K562 (cell line): ENCODE results near the gene ALDH9A1. TPM values are rescaled to one million over a fixed set of nuclear protein-coding genes. Genes with fewer than 3 reads are reported as not detected.

ENCODE experiments used
- ATAC-seq: fragments of 200-7000 bp; cut with Tn5 transposase; 3 replicates; pipeline ENCODE4 v1.9.1; 2020; ENCODE audit warnings: moderate library complexity
- BruUV-seq: library from RNA; stranded (reverse); fragments of 400-500 nt; replicated peaks from 2 replicates; lab custom pipeline; 2021; lab: Mats Ljungman, UMichigan
- CTCF ChIA-PET: fragments of 300-600 bp; formaldehyde crosslinking; extraction: SDS; loops from one replicate; lab custom pipeline; 2021; ENCODE audit warnings: low intra/inter-chr PET ratio; lab: Yijun Ruan, JAX
- POLR2A ChIA-PET: fragments of 300-600, 350-650 bp; sonication (Branson Sonifier 250); formaldehyde crosslinking; extraction: SDS; loops from one replicate; lab custom pipeline; 2021; ENCODE audit warnings: antibody characterized with exemption, inconsistent platforms; lab: Yijun Ruan, JAX
- DNase-seq, 4 experiments: peaks; one replicate each; pipeline versions ENCODE4 v3.0.0 to v3.0.0-alpha.2; 2011 to 2018; ENCODE audit warnings: low spot score in 3 of 4, mixed read lengths in 3 of 4; ENCODE audit errors: extremely low read depth in 1 of 4
- FAIRE-seq: peaks from 2 replicates; lab custom pipeline; 2011; peaks lifted over from hg19 to GRCh38; lab: Jason Lieb, UNC
- H2AFZ ChIP-seq: 2 replicates; pipeline ENCODE4 v1.6.0; 2011; ENCODE audit warnings: low read depth, low read length, control low read depth, inconsistent platforms
- H3K27ac ChIP-seq: fragments of 200-600 bp; 3 replicates; pipeline ENCODE4 v1.8.0; 2011; ENCODE audit warnings: low read depth, mild to moderate bottlenecking, control low read depth, inconsistent platforms, low read length, moderate library complexity, mixed read lengths; ENCODE audit errors: extremely low read depth
- H3K27me3 ChIP-seq, 2 experiments: fragments of 300-600 bp in 1 of 2; 2 replicates in 1 of 2; 3 replicates in 1 of 2; pipeline versions ENCODE4 v1.6.0 to v1.8.0; 2011; ENCODE audit warnings: inconsistent platforms in 2 of 2, low read length in 2 of 2, mild to moderate bottlenecking in 1 of 2, mixed read lengths in 1 of 2, moderate library complexity in 1 of 2; ENCODE audit not compliant: control insufficient read depth in 2 of 2, insufficient read depth in 2 of 2
- H3K36me3 ChIP-seq: fragments of 300-600 bp; 3 replicates; pipeline ENCODE4 v1.8.0; 2011; ENCODE audit warnings: mild to moderate bottlenecking, low read length, inconsistent platforms; ENCODE audit not compliant: control insufficient read depth, insufficient read depth
- H3K4me1 ChIP-seq, 2 experiments: fragments of 200-600 bp in 1 of 2; replicated peaks in 1 of 2; 2 replicates in 1 of 2; 3 replicates in 1 of 2; pipeline versions ENCODE4 v1.5.1 to v1.8.0; 2011; ENCODE audit warnings: inconsistent platforms in 2 of 2, low read length in 2 of 2, mild to moderate bottlenecking in 1 of 2, mixed read lengths in 1 of 2, moderate library complexity in 1 of 2; ENCODE audit not compliant: control insufficient read depth in 2 of 2, insufficient read depth in 2 of 2
- H3K4me2 ChIP-seq: 2 replicates; pipeline ENCODE4 v1.6.1; 2011; ENCODE audit warnings: low read length, control low read depth, inconsistent platforms, mixed read lengths; ENCODE audit not compliant: insufficient read depth
- H3K4me3 ChIP-seq: fragments of 200-600 bp; sonication (generic), shearing (Covaris generic); 2 replicates; pipeline ENCODE4 v1.5.1; 2016; ENCODE audit warnings: control low read depth, inconsistent platforms
- H3K79me2 ChIP-seq: fragments of 200-600 bp; 3 replicates; pipeline ENCODE4 v1.8.0; 2011; ENCODE audit warnings: low read length, inconsistent platforms; ENCODE audit not compliant: control insufficient read depth, insufficient read depth
- H3K9ac ChIP-seq, 2 experiments: 2 replicates each; pipeline versions ENCODE4 v1.6.0 to v1.6.1; 2011; ENCODE audit warnings: low read depth in 2 of 2, low read length in 2 of 2, control low read depth in 1 of 2, inconsistent platforms in 1 of 2, mild to moderate bottlenecking in 1 of 2, mixed read lengths in 1 of 2; ENCODE audit not compliant: insufficient read depth in 1 of 2
- H3K9me1 ChIP-seq: one replicate; pipeline ENCODE4 v1.6.0; 2011; ENCODE audit warnings: inconsistent platforms, mild to moderate bottlenecking, low read length, moderate library complexity; ENCODE audit not compliant: control insufficient read depth, insufficient read depth
- H3K9me3 ChIP-seq: replicated peaks from 2 replicates; pipeline ENCODE4 v1.5.1; 2011; ENCODE audit warnings: low read depth, low read length, inconsistent platforms; ENCODE audit not compliant: control insufficient read depth, insufficient read depth
- H4K20me1 ChIP-seq: replicated peaks from 2 replicates; pipeline ENCODE4 v1.6.1; 2011; ENCODE audit warnings: low read length, inconsistent platforms, mixed read lengths; ENCODE audit not compliant: control insufficient read depth, insufficient read depth
- ADNP ChIP-seq: fragments of 200-800 bp; sonication (Bioruptor generic); IDR thresholded peaks from 2 replicates; pipeline ENCODE4 v1.6.1; 2016; ENCODE audit warnings: missing genetic modification characterization, missing compliant biosample characterization
- BRD4 ChIP-seq: fragments of 200-600 bp; sonication (generic); IDR thresholded peaks from 2 replicates; pipeline ENCODE4 v1.6.1; 2017; ENCODE audit warnings: inconsistent platforms
- DDX20 ChIP-seq: fragments of 450-650 bp; IDR thresholded peaks from 2 replicates; pipeline ENCODE4 v1.6.1; 2016; ENCODE audit warnings: missing genetic modification characterization, low read depth, mild to moderate bottlenecking, missing compliant biosample characterization, moderate library complexity
- HDAC6 ChIP-seq: IDR thresholded peaks from 2 replicates; pipeline ENCODE4 v1.6.1; 2012; ENCODE audit warnings: low read depth, mild to moderate bottlenecking, control low read depth, inconsistent platforms, low read length, moderate library complexity
- JUN ChIP-seq, 2 experiments: sonication (generic) in 1 of 2; formaldehyde crosslinking in 1 of 2; IDR thresholded peaks; 2 replicates each; pipeline versions ENCODE4 v1.6.1 to v1.8.0; 2012 to 2022; ENCODE audit warnings: borderline replicate concordance in 2 of 2, mild to moderate bottlenecking in 2 of 2, improper control_type of control experiment in 1 of 2, low read depth in 1 of 2, low read length in 1 of 2, missing genetic modification reagents in 1 of 2
- LEF1 ChIP-seq: fragments of 450-650 bp; IDR thresholded peaks from 2 replicates; pipeline ENCODE4 v1.6.1; 2016; ENCODE audit warnings: mild to moderate bottlenecking
- MAFG ChIP-seq: fragments of 450-650 bp; conservative IDR thresholded peaks from 2 replicates; pipeline ENCODE4 v1.6.1; 2016; ENCODE audit warnings: missing genetic modification characterization, missing compliant biosample characterization
- MCM7 ChIP-seq, 2 experiments: fragments of 450-650 bp; IDR thresholded peaks; 2 replicates each; pipeline ENCODE4 v1.6.1; 2016 to 2018
- PHTF2 ChIP-seq: fragments of 250-450 bp; sonication (Bioruptor Pico); IDR thresholded peaks from 2 replicates; pipeline ENCODE4 v1.5.0; 2021; ENCODE audit warnings: mild to moderate bottlenecking
- PURB ChIP-seq: sonication (generic); formaldehyde crosslinking; IDR thresholded peaks from 2 replicates; pipeline ENCODE4 v1.9.0; 2021; ENCODE audit warnings: low read depth, mild to moderate bottlenecking, missing genetic modification reagents
- RB1 ChIP-seq: fragments of 450-650 bp; IDR thresholded peaks from 2 replicates; pipeline ENCODE4 v1.6.1; 2017; ENCODE audit warnings: low read depth, mild to moderate bottlenecking
- RFX7 ChIP-seq: fragments of 250-450 bp; sonication (Bioruptor Pico); IDR thresholded peaks from 2 replicates; pipeline ENCODE4 v1.5.1; 2021; ENCODE audit warnings: mild to moderate bottlenecking
- SIX5 ChIP-seq, 2 experiments: IDR thresholded peaks; 2 replicates each; pipeline ENCODE4 v1.6.1; 2011; ENCODE audit warnings: low read length in 2 of 2, borderline replicate concordance in 1 of 2, low read depth in 1 of 2, mild to moderate bottlenecking in 1 of 2, moderate library complexity in 1 of 2; ENCODE audit not compliant: insufficient read depth in 1 of 2
- TEAD2 ChIP-seq: fragments of 450-650 bp; IDR thresholded peaks from 2 replicates; pipeline ENCODE4 v1.6.1; 2016; ENCODE audit warnings: missing genetic modification characterization, control low read depth, missing compliant biosample characterization
- TRIM28 ChIP-seq: fragments of 450-650 bp; IDR thresholded peaks from 2 replicates; pipeline ENCODE4 v1.6.1; 2017
- XRCC5 ChIP-seq: fragments of 200-400 bp; formaldehyde crosslinking; IDR thresholded peaks from 2 replicates; pipeline ENCODE4 v1.6.1; 2017; ENCODE audit warnings: low read depth, mild to moderate bottlenecking, low read length
- ZNF324 ChIP-seq: fragments of 250-450 bp; sonication (Bioruptor Pico); IDR thresholded peaks from 2 replicates; pipeline ENCODE4 v1.4.0; 2020; ENCODE audit warnings: mild to moderate bottlenecking
- ZNF444 ChIP-seq: fragments of 250-450 bp; sonication (Bioruptor Pico); IDR thresholded peaks from 2 replicates; pipeline ENCODE4 v1.4.0; 2020; ENCODE audit warnings: mild to moderate bottlenecking, moderate library complexity
- WGBS: fragments of 100-300 bp; shearing (Covaris generic); methylation state at CpG from one replicate; pipeline ENCODE4 v1.1.6; 2016; ENCODE audit warnings: low coverage, mixed read lengths; ENCODE audit not compliant: insufficient coverage; ENCODE audit errors: missing lambda C conversion rate; 5-methylcytosine and 5-hydroxymethylcytosine counted together
- in situ Hi-C: fragments of 300-500 bp; cut with MboI; formaldehyde crosslinking; loops from 4 replicates; pipeline ENCODE4 v1.15.0; 2018; ENCODE audit warnings: inconsistent platforms, mixed read lengths
- intact Hi-C: fragments of 100-400 bp; cut with micrococcal nuclease; formaldehyde crosslinking; loops from 2 replicates; pipeline ENCODE4 v1.14.2; 2022
- polyA plus RNA-seq, 8 experiments: library from polyadenylated mRNA; depleted of rRNA in 4 of 8; stranded (reverse) in 5 of 8; unstranded in 3 of 8; fragments of >200 nt; fragmentation: Nextera tagmentation in 2 of 8; fragmentation: Illumina TruSeq in 1 of 8; extraction: Ambion mirVana in 2 of 8; extraction: Trizol in 1 of 8; gene quantifications; 2 replicates each; pipeline versions ENCODE4 v1.2.1 to v1.2.3, GENCODE V29; 2011 to 2014; ENCODE audit warnings: inconsistent platforms in 1 of 8, missing spikeins in 1 of 8
- total RNA-seq, 7 experiments: library from RNA; depleted of rRNA in 6 of 7; stranded (reverse); fragments of >200 nt in 6 of 7; fragmentation: Illumina TruSeq in 2 of 7; extraction: Trizol in 2 of 7; gene quantifications; 2 replicates each; pipeline versions ENCODE4 v1.2.1 to v1.2.3, GENCODE V29; 2011 to 2021; ENCODE audit warnings: low replicate concordance in 1 of 7
- TF ChIP-seq, protein P1 (sequence below): fragments of 450-650 bp; formaldehyde crosslinking; IDR thresholded peaks from 2 replicates; pipeline ENCODE4 v1.4.0; 2022; ENCODE audit warnings: missing genetic modification characterization

ALDH9A1 gene
- total and polyA plus RNA-seq, 9 of the 15 experiments (the other 6 are each of a cell fraction or from before 2014, with no cell fraction given): 26.5 to 54.3 (median 39.2) TPM

GRCh38 chr1:165686971-165687433 lies 11.4 kb downstream of the ALDH9A1 start:
- FAIRE-seq: peak; percentile 29
- H3K27ac ChIP-seq: no peak overlapping the region
- H3K27me3 ChIP-seq: no peaks in the 10 kb centered on the region
- H3K4me2 ChIP-seq: no peak overlapping the region
- POLR2A ChIA-PET: interaction anchor here (0.6 to 1.6 kb wide), 4 partner anchors 11 to 486 kb away, joined by 3 to 11 read pairs (median 3); partner anchors contain the start of gene ALDH9A1
- no peaks in the 10 kb centered on the region for H3K9me3 ChIP-seq
- 61% methylated on average over 2 of the region's 2 CpGs for WGBS
- ATAC-seq: no peak
- H3K79me2 ChIP-seq: peaks cover 23% of the 10 kb centered on the region; the same call in 1 of the 3 replicates
- DNase-seq: no peak
- no peak overlapping the region for H2AFZ ChIP-seq
- no peaks in the 10 kb centered on the region for H4K20me1 ChIP-seq
- TF ChIP-seq XRCC5: no peak
- no peak for TF ChIP-seq TRIM28
- TF ChIP-seq BRD4: no peak
- TF ChIP-seq, protein P1, sequence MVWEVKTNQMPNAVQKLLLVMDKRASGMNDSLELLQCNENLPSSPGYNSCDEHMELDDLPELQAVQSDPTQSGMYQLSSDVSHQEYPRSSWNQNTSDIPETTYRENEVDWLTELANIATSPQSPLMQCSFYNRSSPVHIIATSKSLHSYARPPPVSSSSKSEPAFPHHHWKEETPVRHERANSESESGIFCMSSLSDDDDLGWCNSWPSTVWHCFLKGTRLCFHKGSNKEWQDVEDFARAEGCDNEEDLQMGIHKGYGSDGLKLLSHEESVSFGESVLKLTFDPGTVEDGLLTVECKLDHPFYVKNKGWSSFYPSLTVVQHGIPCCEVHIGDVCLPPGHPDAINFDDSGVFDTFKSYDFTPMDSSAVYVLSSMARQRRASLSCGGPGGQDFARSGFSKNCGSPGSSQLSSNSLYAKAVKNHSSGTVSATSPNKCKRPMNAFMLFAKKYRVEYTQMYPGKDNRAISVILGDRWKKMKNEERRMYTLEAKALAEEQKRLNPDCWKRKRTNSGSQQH: no peak
- no peak for TF ChIP-seq LEF1
- TF ChIP-seq HDAC6: no peak
- no peak for TF ChIP-seq RFX7
- no peak for TF ChIP-seq ZNF444 (CRISPR knock-in tag)
- TF ChIP-seq SIX5 (IDR thresholded peaks at IDR 0.05; ENCODE audit: borderline replicate concordance in 1 of 2, insufficient read depth in 1 of 2, low read depth in 1 of 2, low read length in 2 of 2): no peak
- no peak for TF ChIP-seq PHTF2
- TF ChIP-seq DDX20 (tag): no peak
- TF ChIP-seq MCM7 (IDR thresholded peaks at IDR 0.05): no peak
- no peak for TF ChIP-seq MAFG (tag)
- no peak for TF ChIP-seq ZNF324
- no peak for TF ChIP-seq TEAD2 (tag)
- TF ChIP-seq RB1: no peak
- no peak for TF ChIP-seq ADNP (tag)
- no peak for TF ChIP-seq JUN (IDR thresholded peaks at IDR 0.05; ENCODE audit: borderline replicate concordance, low read depth, low read length)
- TF ChIP-seq JUN (CRISPR knock-in tag; IDR thresholded peaks at IDR 0.05; ENCODE audit: borderline replicate concordance): no peak
- TF ChIP-seq PURB: no peak
- TF ChIP-seq, all 486 proteins: peak for 0
- in situ Hi-C loops: no loop called here
- BruUV-seq: no TSS peak
- Histone ChIP-seq H3K4me3 (no peak overlapping the region), H3K9ac (no peak overlapping the region), H3K4me1 (no peaks in the 10 kb centered on the region; a peak in 2 of 5 replicates), H3K9me1 (no peaks in the 10 kb centered on the region), H3K36me3 (peaks cover 39% of the 10 kb centered on the region; the same call in 2 of the 3 replicates)
- CTCF ChIA-PET: no interaction called here
- intact Hi-C loops: loop anchor here (1.0 kb wide), 1 partner anchor 227 kb away; no protein-coding TSS in a partner anchor
